GM23338 (cell line): ENCODE data around the gene KLRC1.

Experiments used
- EZH2 ChIP-seq: fragments of 200-600 bp; sonication (generic); IDR thresholded peaks from one replicate; pipeline ENCODE4 v1.8.0; 2017; ENCODE audit warnings: antibody characterized with exemption, mild to moderate bottlenecking, low read depth; ENCODE audit not compliant: unreplicated experiment
- JUNB ChIP-seq: IDR thresholded peaks from one replicate; pipeline ENCODE4 v1.6.1; 2016; ENCODE audit warnings: antibody characterized with exemption; ENCODE audit not compliant: unreplicated experiment
- NANOG ChIP-seq: IDR thresholded peaks from 2 replicates; pipeline ENCODE4 v1.6.1; 2016; ENCODE audit warnings: antibody characterized with exemption, borderline replicate concordance
- POLR2AphosphoS5 ChIP-seq: IDR thresholded peaks from 2 replicates; pipeline ENCODE4 v1.6.1; 2016; ENCODE audit warnings: antibody characterized with exemption, low read depth
- TF ChIP-seq, protein P1 (sequence below), 2 experiments: fragments of 200-600 bp in 1 of 2; sonication (generic) in 1 of 2; conservative IDR thresholded peaks; 2 replicates each; pipeline versions ENCODE4 v1.5.1 to v1.6.1; 2016 to 2017; ENCODE audit warnings: antibody characterized with exemption in 2 of 2, low read depth in 2 of 2, mild to moderate bottlenecking in 2 of 2, moderate library complexity in 1 of 2

DNA sequence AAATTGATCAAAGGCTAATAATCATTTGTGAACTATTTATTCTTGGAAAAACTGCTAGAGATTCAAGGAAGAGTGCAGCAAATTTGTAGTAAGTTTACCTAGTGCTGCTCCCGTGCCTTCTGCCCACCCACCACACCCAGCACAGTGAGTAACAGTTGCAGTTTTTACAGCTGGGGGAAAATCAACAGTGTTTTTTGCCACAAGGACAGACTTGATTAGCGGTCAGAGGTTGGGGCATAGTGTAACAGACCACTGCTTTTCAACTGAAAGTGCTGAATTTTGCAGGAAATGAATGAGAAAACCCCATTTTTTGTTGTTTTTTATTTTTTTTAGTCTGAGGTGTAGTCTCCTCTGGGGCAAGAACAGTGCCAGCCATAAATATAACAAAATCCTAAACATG, 55.9 kb downstream of the KLRC1 start:
- TF ChIP-seq, protein P1, sequence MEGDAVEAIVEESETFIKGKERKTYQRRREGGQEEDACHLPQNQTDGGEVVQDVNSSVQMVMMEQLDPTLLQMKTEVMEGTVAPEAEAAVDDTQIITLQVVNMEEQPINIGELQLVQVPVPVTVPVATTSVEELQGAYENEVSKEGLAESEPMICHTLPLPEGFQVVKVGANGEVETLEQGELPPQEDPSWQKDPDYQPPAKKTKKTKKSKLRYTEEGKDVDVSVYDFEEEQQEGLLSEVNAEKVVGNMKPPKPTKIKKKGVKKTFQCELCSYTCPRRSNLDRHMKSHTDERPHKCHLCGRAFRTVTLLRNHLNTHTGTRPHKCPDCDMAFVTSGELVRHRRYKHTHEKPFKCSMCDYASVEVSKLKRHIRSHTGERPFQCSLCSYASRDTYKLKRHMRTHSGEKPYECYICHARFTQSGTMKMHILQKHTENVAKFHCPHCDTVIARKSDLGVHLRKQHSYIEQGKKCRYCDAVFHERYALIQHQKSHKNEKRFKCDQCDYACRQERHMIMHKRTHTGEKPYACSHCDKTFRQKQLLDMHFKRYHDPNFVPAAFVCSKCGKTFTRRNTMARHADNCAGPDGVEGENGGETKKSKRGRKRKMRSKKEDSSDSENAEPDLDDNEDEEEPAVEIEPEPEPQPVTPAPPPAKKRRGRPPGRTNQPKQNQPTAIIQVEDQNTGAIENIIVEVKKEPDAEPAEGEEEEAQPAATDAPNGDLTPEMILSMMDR (conservative IDR thresholded peaks at IDR 0.05; ENCODE audit: low read depth in 2 of 2), result no peak
- TF ChIP-seq JUNB, result no peak
- no peak for TF ChIP-seq POLR2AphosphoS5
- TF ChIP-seq EZH2, result no peak
- TF ChIP-seq NANOG, result no peak
